GM12873 (cell line): ENCODE results near the gene ANGPTL2.

Experiments
- TF ChIP-seq, protein P1 (sequence below): IDR thresholded peaks from 2 replicates; pipeline ENCODE4 v1.5.1; 2012; ENCODE audit warnings: low read depth, mild to moderate bottlenecking, moderate library complexity, low read length, control low read depth; ENCODE audit not compliant: insufficient read depth; ENCODE audit errors: missing control alignments

The ANGPTL2 gene

GRCh38 chr9:127136880-127137639 is 14.6 kb upstream of the ANGPTL2 start:
- TF ChIP-seq, protein P1, sequence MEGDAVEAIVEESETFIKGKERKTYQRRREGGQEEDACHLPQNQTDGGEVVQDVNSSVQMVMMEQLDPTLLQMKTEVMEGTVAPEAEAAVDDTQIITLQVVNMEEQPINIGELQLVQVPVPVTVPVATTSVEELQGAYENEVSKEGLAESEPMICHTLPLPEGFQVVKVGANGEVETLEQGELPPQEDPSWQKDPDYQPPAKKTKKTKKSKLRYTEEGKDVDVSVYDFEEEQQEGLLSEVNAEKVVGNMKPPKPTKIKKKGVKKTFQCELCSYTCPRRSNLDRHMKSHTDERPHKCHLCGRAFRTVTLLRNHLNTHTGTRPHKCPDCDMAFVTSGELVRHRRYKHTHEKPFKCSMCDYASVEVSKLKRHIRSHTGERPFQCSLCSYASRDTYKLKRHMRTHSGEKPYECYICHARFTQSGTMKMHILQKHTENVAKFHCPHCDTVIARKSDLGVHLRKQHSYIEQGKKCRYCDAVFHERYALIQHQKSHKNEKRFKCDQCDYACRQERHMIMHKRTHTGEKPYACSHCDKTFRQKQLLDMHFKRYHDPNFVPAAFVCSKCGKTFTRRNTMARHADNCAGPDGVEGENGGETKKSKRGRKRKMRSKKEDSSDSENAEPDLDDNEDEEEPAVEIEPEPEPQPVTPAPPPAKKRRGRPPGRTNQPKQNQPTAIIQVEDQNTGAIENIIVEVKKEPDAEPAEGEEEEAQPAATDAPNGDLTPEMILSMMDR: no peak

GRCh38 chr9:127136081-127136879 is 13.8 kb upstream of the ANGPTL2 start:
- TF ChIP-seq, protein P1: no peak

DNA sequence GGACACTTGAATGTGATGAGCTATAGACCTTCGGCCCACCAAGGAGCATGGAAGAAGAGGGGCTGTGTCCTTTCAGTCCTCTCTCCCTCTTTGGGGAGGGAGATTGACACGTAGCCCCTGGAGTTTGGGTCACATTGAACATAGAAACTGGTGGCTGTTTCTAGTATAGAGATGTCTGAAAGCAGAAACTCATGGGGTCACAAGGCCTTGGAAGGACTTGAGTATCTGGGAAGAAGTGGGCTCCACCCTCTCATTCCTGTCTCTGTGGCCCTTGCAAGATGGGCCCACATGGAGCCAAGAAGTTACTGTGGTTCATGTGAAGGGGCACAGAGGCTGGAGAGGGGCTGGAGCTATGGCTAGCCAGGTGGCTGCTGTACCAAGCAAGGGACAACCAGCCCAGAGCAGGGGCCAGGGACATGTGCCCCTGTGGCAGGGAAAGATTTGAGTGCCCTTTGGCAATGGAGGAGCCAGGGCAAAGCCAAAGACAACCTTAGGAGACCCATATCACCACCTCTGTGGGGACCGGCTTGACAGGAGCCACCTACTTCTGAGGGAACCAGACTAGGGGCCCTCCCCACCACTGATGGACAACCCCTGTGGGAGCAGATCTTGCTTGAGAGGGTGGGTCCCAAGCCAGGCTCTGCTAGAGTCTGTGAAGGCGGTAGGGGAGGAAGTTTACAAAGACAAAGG is 12.8 kb upstream of the ANGPTL2 start:
- TF ChIP-seq, protein P1: no peak

DNA sequence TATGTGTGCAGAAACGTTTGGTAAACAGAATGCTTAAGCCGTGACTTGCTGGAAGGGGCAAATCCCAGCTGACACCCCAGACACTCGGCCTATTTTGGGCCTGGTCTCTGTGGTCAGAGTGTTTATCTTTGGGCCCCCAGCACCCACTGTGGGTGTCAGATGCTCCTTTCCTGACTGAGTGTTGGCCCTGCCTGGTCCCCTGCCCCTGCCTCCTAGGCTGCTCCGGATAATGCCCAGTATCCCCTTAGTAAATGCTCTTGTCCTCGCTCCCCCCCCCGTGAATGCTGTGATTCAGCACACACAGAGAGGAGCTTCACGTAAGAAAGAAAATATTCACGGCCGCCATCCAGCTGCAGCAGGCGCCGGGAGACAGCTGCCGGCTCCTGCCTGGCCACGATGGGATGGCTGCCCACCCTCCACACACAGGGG is 11.3 kb upstream of the ANGPTL2 start:
- TF ChIP-seq, protein P1: no peak

GRCh38 chr9:127132921-127133647 is 10.6 kb upstream of the ANGPTL2 start:
- TF ChIP-seq, protein P1: no peak

GRCh38 chr9:127132375-127132774 is 9.9 kb upstream of the ANGPTL2 start:
- TF ChIP-seq, protein P1: no peak
